Measurements from ENCODE around the gene CLCF1.

- TF ChIP-seq CTCF (IDR thresholded peaks at IDR 0.05) (no peak), EP300 (IDR thresholded peaks at IDR 0.05) (peak; percentile 54), POLR2A (IDR thresholded peaks at IDR 0.05) (peak; percentile 83)
Observed at GRCh38 chr11:67353317-67354074, 19.9 kb downstream of the CLCF1 start, which contains the start of gene POLD4.
